HCT116 (cell line): ENCODE data around the gene ADK.

Source experiments
- ATF3 ChIP-seq: IDR thresholded peaks from 2 replicates; pipeline ENCODE4 v1.6.1; 2012
- CBX3 ChIP-seq: IDR thresholded peaks from 2 replicates; pipeline ENCODE4 v1.6.1; 2012; ENCODE audit warnings: low read depth
- CTCF ChIP-seq, 3 experiments: fragments of 200-600 bp in 1 of 3; sonication (generic) in 1 of 3; IDR thresholded peaks in 2 of 3; conservative IDR thresholded peaks in 1 of 3; 2 replicates each; pipeline ENCODE4 v1.5.1; 2012 to 2017; ENCODE audit warnings: low read depth in 2 of 3, low read length in 2 of 3, antibody characterized with exemption in 1 of 3, borderline replicate concordance in 1 of 3, control low read depth in 1 of 3, mild to moderate bottlenecking in 1 of 3, mixed read lengths in 1 of 3, mixed run types in 1 of 3, moderate library complexity in 1 of 3; ENCODE audit not compliant: insufficient read depth in 1 of 3
- EZH2 ChIP-seq: fragments of 200-600 bp; sonication (generic); IDR thresholded peaks from 2 replicates; pipeline ENCODE4 v1.6.1; 2017; ENCODE audit warnings: antibody characterized with exemption, mixed run types
- EZH2phosphoT487 ChIP-seq: fragments of 200-600 bp; IDR thresholded peaks from 2 replicates; pipeline ENCODE4 v1.6.1; 2018; ENCODE audit warnings: antibody characterized with exemption, borderline replicate concordance
- JUND ChIP-seq: IDR thresholded peaks from 2 replicates; pipeline ENCODE4 v1.6.1; 2012
- MAX ChIP-seq: IDR thresholded peaks from 2 replicates; pipeline ENCODE4 v1.6.1; 2012
- POLR2A ChIP-seq: IDR thresholded peaks from 2 replicates; pipeline ENCODE4 v1.7.0; 2011; ENCODE audit warnings: borderline replicate concordance; ENCODE audit not compliant: insufficient read depth, insufficient read length; ENCODE audit errors: extremely low read depth
- RAD21 ChIP-seq: IDR thresholded peaks from 2 replicates; pipeline ENCODE4 v1.6.1; 2012; ENCODE audit warnings: low read depth, mild to moderate bottlenecking
- REST ChIP-seq: IDR thresholded peaks from 2 replicates; pipeline ENCODE4 v1.6.1; 2012; ENCODE audit warnings: low read depth
- SP1 ChIP-seq: IDR thresholded peaks from 2 replicates; pipeline ENCODE4 v1.6.1; 2012; ENCODE audit warnings: low read depth
- TCF7L2 ChIP-seq: IDR thresholded peaks from 2 replicates; pipeline ENCODE4 v1.7.0; 2011; ENCODE audit warnings: borderline replicate concordance, inconsistent platforms; ENCODE audit not compliant: insufficient read depth, insufficient read length; ENCODE audit errors: extremely low read depth
- YY1 ChIP-seq: IDR thresholded peaks from 2 replicates; pipeline ENCODE4 v1.6.1; 2011; ENCODE audit warnings: low read length, low read depth, moderate library complexity, mild to moderate bottlenecking; ENCODE audit not compliant: insufficient replicate concordance; ENCODE audit errors: extremely low read depth
- ZFX ChIP-seq: fragments of 450-650 bp; IDR thresholded peaks from 2 replicates; pipeline ENCODE4 v1.6.1; 2017

- no peak for TF ChIP-seq CTCF (IDR thresholded peaks at IDR 0.05 in 2 of 3, conservative IDR thresholded peaks at IDR 0.05 in 1 of 3; ENCODE audit: borderline replicate concordance in 1 of 3, insufficient read depth in 1 of 3, low read depth in 2 of 3, low read length in 2 of 3)
- TF ChIP-seq EZH2, result no peak
- no peak for TF ChIP-seq JUND
- no peak for TF ChIP-seq MAX
- TF ChIP-seq POLR2A, result no peak
- no peak for TF ChIP-seq RAD21
- no peak for TF ChIP-seq TCF7L2
- no peak for TF ChIP-seq ATF3
- no peak for TF ChIP-seq SP1
- TF ChIP-seq EZH2phosphoT487, result no peak
- no peak for TF ChIP-seq YY1
- TF ChIP-seq REST, result no peak
- no peak for TF ChIP-seq CBX3
- TF ChIP-seq ZFX, result no peak
Observed at GRCh38 chr10:74643596-74643975, 492.6 kb downstream of the ADK start.
